Tibial nerve (tissue), 3 donors: ENCODE data around the gene CDH5.

ENCODE experiments used
- CTCF ChIP-seq, 5 experiments: fragments of 200-600 bp in 3 of 5; fragments of 450-650 bp in 2 of 5; sonication (generic) in 3 of 5; IDR thresholded peaks; one replicate each; pipeline ENCODE4 v1.5.1; 2016 to 2019; ENCODE audit warnings: antibody characterized with exemption in 5 of 5, mild to moderate bottlenecking in 3 of 5, moderate library complexity in 2 of 5
- POLR2A ChIP-seq, 2 donors: fragments of 450-650 bp; IDR thresholded peaks; one replicate each; pipeline ENCODE4 v1.6.1; 2017; ENCODE audit warnings: antibody characterized with exemption in 2 of 2, mild to moderate bottlenecking in 2 of 2, moderate library complexity in 2 of 2

- TF ChIP-seq CTCF (IDR thresholded peaks at IDR 0.05) (no peak), POLR2A (IDR thresholded peaks at IDR 0.05) (no peak)
These were observed 55.4 kb downstream of the CDH5 start for GRCh38 chr16:66421891-66422290.
